Measurements from ENCODE around the gene MTHFS. TPM values are rescaled to one million over a fixed set of nuclear protein-coding genes. Genes with fewer than 3 reads are reported as not detected.

Gene MTHFS
- total RNA-seq, 1 donor from 2014 or later = 11.9 TPM

DNA sequence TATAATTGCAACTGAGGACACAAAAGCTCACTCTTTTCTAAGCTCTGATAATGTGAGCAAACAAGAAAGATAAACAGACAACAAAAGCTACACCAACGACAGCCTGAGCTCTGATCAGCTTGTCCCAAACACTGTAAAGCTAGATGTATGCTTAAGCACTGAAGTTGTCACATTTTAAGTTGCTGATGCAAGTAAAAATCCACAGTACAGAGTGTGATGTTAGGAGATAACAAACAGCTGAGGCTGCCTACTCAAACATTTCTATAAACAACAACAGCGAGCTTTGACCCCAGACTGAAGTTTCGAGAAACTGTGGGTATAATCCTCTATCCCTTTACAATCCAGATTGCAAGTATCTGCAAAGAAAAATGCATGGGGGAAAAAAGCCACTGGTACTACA, 10.7 kb downstream of the MTHFS start:
- TF ChIP-seq, protein P1, sequence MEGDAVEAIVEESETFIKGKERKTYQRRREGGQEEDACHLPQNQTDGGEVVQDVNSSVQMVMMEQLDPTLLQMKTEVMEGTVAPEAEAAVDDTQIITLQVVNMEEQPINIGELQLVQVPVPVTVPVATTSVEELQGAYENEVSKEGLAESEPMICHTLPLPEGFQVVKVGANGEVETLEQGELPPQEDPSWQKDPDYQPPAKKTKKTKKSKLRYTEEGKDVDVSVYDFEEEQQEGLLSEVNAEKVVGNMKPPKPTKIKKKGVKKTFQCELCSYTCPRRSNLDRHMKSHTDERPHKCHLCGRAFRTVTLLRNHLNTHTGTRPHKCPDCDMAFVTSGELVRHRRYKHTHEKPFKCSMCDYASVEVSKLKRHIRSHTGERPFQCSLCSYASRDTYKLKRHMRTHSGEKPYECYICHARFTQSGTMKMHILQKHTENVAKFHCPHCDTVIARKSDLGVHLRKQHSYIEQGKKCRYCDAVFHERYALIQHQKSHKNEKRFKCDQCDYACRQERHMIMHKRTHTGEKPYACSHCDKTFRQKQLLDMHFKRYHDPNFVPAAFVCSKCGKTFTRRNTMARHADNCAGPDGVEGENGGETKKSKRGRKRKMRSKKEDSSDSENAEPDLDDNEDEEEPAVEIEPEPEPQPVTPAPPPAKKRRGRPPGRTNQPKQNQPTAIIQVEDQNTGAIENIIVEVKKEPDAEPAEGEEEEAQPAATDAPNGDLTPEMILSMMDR (conservative IDR thresholded peaks at IDR 0.05) = no peak
- Mint-ChIP-seq H3K9me3 (no peaks in the 10 kb centered on the region), H3K27ac (ENCODE audit: unreplicated experiment) (no peak overlapping the region), H3K4me3 (no peak overlapping the region), H3K27me3 (ENCODE audit: low read depth) (no peaks in the 10 kb centered on the region), H3K36me3 (ENCODE audit: low read depth) (peaks cover 24% of the 10 kb centered on the region), H3K4me1 (peaks cover 8% of the 10 kb centered on the region)
- no peak for DNase-seq (ENCODE audit: low read depth, low spot score)

DNA sequence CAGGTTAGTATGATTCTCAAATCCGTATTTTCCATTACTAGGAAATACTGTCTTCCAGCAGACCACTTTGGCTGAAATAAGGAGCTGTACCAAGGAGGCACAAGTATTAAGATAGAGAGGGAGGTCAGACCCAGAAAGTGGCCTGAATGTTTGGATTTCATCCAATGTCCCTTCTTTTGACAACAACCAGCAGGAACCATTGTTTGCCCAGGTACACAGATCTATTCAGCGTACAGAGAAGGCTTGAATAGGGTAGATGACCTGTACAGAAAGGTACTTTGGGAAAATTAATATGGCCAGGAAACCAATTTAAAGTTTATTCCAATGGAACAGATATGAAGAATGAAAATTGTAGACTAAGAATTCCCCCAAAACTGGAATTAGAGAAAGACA, 12.6 kb downstream of the MTHFS start:
- no peak for DNase-seq (ENCODE audit: low read depth, low spot score)
- H3K36me3 Mint-ChIP-seq (ENCODE audit: low read depth) = peaks cover 36% of the 10 kb centered on the region

DNA sequence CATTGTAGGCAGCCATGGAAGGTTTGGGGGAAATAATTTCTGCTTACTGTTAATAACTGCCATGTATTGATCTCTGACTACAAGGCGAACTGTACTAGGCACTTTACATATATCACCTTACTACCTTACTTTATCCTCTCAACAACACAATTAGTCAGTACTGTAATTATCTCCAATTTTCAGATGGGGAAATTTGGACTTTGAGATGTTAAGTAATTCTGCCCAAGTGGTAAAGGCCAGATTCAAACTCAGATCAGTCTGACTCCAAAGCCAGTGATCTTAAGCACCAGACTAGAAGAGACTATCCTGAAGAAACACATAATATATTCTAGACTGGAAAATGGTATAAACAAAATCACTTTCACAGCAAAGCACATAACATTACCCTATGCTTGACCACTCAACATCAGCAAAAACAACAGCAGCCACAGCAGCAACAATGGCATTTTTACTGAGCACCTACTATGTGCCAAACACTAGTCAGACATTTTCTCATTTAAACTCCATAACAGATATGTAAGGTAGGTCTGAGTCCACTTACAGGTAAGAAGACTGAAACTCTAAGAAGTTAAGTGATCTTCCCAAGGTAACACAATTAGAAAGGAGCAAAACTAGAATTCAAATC, 13.1 kb downstream of the MTHFS start:
- Mint-ChIP-seq H3K9me3 (no peaks in the 10 kb centered on the region), H3K27ac (ENCODE audit: unreplicated experiment) (no peak overlapping the region), H3K27me3 (ENCODE audit: low read depth) (no peaks in the 10 kb centered on the region), H3K4me1 (peaks cover 8% of the 10 kb centered on the region), H3K4me3 (no peak overlapping the region), H3K36me3 (ENCODE audit: low read depth) (peaks cover 39% of the 10 kb centered on the region)
- DNase-seq (ENCODE audit: low read depth, low spot score) = no peak
- TF ChIP-seq, protein P1 (conservative IDR thresholded peaks at IDR 0.05) = no peak

More for the DNA sequence above, 12.6 kb downstream of the MTHFS start:
- Mint-ChIP-seq H3K27ac (ENCODE audit: unreplicated experiment) (no peak overlapping the region), H3K4me1 (peaks cover 8% of the 10 kb centered on the region), H3K27me3 (ENCODE audit: low read depth) (no peaks in the 10 kb centered on the region), H3K4me3 (no peak overlapping the region), H3K9me3 (no peaks in the 10 kb centered on the region)
- TF ChIP-seq, protein P1 (conservative IDR thresholded peaks at IDR 0.05) = no peak

DNA sequence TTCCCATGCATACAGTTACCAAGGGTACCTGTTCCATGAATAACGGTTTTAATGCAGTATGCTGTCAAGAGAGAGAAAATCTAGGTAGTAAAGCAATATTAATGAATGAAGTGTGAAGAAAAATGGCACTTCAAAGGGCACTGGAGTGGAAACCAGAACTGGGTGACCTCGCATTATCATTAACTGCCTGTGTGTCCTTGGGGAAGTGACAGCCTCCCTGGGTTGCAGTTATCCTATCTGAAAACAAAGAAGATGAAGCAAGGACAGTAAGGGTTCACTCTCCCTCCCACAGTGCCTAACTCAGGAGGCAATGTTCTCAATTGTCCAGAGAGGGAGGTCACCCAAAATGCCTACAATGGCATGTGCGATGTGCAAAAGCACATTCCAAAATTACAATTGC, 15.1 kb downstream of the MTHFS start:
- H3K4me1 Mint-ChIP-seq = peaks cover 8% of the 10 kb centered on the region

DNA sequence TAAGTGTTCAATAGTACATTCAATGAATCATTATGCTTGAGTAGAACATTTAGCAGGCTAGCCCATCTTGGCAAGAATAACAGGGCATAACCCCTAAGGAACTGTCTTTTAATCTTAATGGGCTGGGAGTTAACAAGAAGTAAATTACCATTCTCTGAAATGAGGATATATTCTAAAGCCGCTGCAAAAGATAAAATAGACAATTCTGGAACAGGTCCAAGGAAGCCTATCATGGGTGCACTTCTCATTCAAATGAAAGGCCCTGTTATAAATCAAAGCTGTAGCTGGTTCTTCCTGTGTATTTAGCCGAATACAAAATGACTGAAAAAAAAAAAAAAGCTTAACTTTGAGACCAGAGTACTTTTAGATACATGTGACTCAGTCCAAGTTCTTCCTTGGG, 15.6 kb downstream of the MTHFS start:
- no peaks in the 10 kb centered on the region for H3K27me3 Mint-ChIP-seq (ENCODE audit: low read depth)
- H3K36me3 Mint-ChIP-seq (ENCODE audit: low read depth) = peaks cover 55% of the 10 kb centered on the region
- peaks cover 12% of the 10 kb centered on the region for H3K9me3 Mint-ChIP-seq
- H3K4me3 Mint-ChIP-seq = no peak overlapping the region
- DNase-seq (ENCODE audit: low read depth, low spot score) = no peak
- peaks cover 8% of the 10 kb centered on the region for H3K4me1 Mint-ChIP-seq
- H3K27ac Mint-ChIP-seq (ENCODE audit: unreplicated experiment) = no peak overlapping the region
- TF ChIP-seq, protein P1 (conservative IDR thresholded peaks at IDR 0.05) = no peak

More for the DNA sequence above, 15.1 kb downstream of the MTHFS start:
- no peaks in the 10 kb centered on the region for H3K27me3 Mint-ChIP-seq (ENCODE audit: low read depth)
- H3K36me3 Mint-ChIP-seq (ENCODE audit: low read depth) = peaks cover 53% of the 10 kb centered on the region
- no peak for DNase-seq (ENCODE audit: low read depth, low spot score)
- peaks cover 12% of the 10 kb centered on the region for H3K9me3 Mint-ChIP-seq
- TF ChIP-seq, protein P1 (conservative IDR thresholded peaks at IDR 0.05) = no peak
- H3K27ac Mint-ChIP-seq (ENCODE audit: unreplicated experiment) = no peak overlapping the region
- no peak overlapping the region for H3K4me3 Mint-ChIP-seq
